CMK (cell line): ENCODE measurements around the gene NDUFA1.
"Not testable (repeated sequence)": the region's sequence is repeated elsewhere in the genome, so short reads cannot be mapped to it uniquely, and the experiment has no call there.

Source experiments
- DNase-seq: peaks from one replicate; pipeline ENCODE4 v3.0.0-alpha.2; 2010; ENCODE audit warnings: low read depth

The NDUFA1 gene

DNA sequence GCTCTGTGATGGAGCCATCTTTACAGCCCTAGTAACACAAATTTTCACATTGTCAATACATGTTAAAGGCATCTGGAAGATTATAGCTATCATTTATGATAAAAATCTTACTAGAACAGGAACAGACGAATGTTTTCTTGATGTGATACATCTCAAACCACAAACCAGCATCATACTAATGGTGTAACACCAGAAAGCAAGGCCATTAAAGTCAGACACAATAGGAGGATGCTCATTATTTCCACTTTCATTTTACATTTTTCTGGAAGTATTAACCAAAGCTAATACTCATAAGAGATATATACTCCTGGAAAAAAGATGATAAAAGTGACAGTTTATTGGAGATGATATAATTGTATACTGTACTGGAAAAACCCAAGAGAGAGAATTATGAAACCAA, 29.3 kb downstream of the NDUFA1 start:
- no peak for DNase-seq

DNA sequence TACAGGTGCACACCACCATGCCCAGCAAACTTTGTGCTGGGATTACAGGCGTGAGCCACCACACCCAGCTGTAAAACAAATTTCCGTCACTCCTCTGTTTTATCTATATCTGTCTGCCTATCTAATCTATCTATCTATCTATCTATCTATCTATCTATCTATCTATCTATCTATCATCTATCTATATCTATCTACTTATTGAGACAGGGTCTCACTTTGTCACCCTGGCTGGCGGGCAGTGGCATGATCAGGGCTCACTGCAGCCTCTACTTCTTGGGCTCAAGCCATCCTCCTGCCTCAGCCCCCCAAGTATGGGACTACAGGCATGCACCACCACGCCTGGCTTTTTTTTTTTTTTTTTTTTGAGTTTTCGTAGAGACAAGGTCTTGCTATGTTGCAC, 44.7 kb downstream of the NDUFA1 start:
- DNase-seq, result no peak

DNA sequence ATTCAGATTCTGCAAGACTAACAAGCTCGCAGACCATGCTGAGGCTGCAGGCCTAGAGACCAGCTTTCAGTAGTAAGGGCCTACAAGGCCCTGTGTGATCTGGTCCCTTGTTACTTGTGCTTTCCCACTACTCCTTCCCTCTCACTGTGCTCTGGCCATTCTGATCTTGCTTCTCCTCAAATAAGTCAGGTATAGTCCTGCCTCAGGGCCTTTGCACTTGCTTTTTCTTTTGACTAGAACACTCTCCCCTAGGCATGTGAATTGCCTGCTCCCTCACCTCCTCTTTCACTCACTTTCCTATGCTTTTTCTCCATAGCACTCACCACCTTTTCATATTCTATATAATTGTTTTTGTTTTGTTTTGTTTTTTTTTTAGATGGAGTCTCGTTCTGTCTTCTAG, 46.2 kb downstream of the NDUFA1 start:
- no peak for DNase-seq

DNA sequence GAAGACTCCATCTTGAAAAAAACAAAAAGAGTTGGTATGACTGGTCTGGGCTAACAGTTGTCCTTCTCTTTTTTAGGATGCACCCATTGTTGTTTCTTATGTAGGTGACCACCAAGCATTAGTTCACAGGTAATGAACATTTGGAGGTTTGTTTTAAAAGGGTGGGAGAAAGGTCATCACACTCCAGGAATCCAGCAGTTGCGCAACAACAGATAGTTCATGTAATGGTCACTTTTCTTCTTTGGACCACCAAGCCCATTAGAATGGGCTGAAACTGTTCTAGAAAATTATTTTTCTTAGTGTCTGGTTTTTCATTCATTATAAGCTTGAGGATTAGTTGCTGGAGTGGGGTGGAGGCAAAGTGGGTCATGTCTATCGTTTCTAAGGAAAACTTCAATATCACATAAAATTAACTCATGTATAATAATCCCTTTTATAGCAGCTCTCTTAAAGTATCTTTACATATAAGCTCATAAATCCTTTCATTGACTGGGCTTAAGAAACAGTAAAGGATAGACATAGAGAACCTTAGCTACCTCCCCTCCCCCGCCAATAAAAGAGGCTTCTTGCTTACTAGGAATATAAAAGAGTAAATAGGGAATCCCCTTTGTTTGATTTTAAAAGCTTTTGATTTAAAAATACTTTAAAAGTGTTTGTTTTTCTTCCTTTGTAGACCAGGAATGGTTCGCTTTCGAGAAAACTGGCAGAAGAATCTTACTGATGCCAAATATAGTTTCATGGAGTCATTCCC, 48.4 kb downstream of the NDUFA1 start:
- DNase-seq, result no peak

DNA sequence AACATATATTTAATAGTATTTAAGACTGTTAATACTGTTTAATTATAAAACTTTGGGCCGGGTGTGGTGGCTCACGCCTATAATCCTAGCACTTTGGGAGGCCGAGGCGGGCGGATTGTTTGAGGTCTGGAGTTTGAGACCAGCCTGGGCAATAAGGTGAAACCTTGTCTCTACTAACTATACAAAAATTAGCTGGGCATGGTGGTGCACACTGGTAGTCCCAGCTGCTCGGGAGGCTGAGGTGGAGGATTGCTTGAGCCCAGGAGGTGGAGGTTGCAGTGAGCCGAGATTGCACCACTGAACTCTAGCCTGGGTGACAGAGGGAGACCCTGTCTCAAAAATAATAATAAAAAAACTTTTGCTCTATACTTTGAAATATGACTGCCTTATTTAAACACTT, 50.8 kb downstream of the NDUFA1 start:
- DNase-seq, result not testable (repeated sequence)
